ENCODE results near the gene USP36.

USP36 gene

GRCh38 chr17:78832541-78832810 lies 8.1 kb downstream of the USP36 start:
- H3K79me2 ChIP-seq (ENCODE audit: low read length) = peaks cover 93% of the 10 kb centered on the region

DNA sequence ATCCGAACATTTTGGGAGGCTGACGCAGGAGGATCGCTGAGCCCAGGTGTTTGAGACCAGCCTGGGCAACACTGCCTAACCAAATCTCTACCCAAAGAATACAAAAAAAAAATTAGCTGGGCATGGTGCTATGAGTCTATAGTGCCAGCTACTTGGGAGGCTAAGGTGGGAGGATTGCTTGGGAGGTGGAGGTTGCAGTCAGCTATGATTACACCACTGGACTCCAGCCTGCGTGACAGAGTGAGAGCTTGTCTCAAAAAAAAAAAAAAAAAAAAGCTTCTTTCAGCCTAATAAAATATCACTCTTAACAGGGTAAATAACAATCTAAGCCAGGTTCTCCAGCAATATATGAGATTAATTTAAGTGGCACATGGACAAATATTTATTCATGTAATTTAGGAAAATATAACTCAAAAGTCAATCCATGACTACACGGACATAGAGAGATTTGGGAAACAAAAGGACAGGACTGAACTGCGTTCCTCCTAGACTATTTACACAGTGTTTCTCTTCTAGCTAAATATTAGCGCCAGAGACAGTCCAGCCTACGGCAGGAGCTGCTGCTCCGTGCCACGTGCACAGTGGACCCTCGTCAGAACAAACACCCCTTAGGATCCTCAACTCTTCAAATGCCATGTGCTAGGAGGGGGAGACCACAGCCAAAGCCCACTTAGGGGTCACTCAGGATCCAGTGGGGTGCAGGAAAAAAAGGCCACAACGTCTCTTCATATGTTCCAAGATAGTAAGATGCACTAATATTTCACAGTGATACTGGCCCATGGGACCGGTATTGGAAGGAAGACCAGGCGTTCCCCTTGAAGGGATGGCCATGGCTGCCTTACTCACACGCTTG lies 8.7 kb downstream of the USP36 start:
- H3K79me2 ChIP-seq (ENCODE audit: low read length) = peaks cover 91% of the 10 kb centered on the region
- H3K27me3 ChIP-seq (replicated peaks; ENCODE audit: insufficient read depth, low read length) = no peaks in the 10 kb centered on the region
- no peaks in the 10 kb centered on the region; the same call in 1 of the 2 replicates for H3F3A ChIP-seq (ENCODE audit: insufficient read depth, low read length)
- H3K9me2 ChIP-seq (replicated peaks; ENCODE audit: insufficient read depth, low read length) = no peaks in the 10 kb centered on the region
- DNase-seq = no peak
- H3K4me2 ChIP-seq (ENCODE audit: low read depth, low read length) = no peak overlapping the region
- no peaks in the 10 kb centered on the region for H3K9me3 ChIP-seq (replicated peaks; ENCODE audit: insufficient read depth, low read length)
- no peak overlapping the region for H2AFZ ChIP-seq (ENCODE audit: low read length)
- H3K4me1 ChIP-seq (ENCODE audit: low read length) = no peaks in the 10 kb centered on the region
- H4K20me1 ChIP-seq (ENCODE audit: insufficient read depth, low read length) = no peaks in the 10 kb centered on the region
- no peak overlapping the region for H3K27ac ChIP-seq (ENCODE audit: low read length)
- no peak overlapping the region for H3K9ac ChIP-seq (ENCODE audit: low read length)
- TF ChIP-seq EZH2phosphoT487 (IDR thresholded peaks at IDR 0.05; ENCODE audit: low read length) (no peak), EZH2 (optimal IDR thresholded peaks at IDR 0.05; ENCODE audit: low read depth, low read length) (no peak), CTCF (IDR thresholded peaks at IDR 0.05; ENCODE audit: low read length) (no peak)
- no peak overlapping the region for H3K4me3 ChIP-seq (ENCODE audit: low read length)
- H3K36me3 ChIP-seq (replicated peaks; ENCODE audit: insufficient read depth, low read length) = peaks cover 39% of the 10 kb centered on the region; the same call in 1 of the 2 replicates

More at GRCh38 chr17:78832541-78832810, 8.1 kb downstream of the USP36 start:
- Histone ChIP-seq H3K9ac (ENCODE audit: low read length) (no peak overlapping the region), H2AFZ (ENCODE audit: low read length) (no peak overlapping the region), H3K4me2 (ENCODE audit: low read depth, low read length) (no peak overlapping the region), H3K4me3 (ENCODE audit: low read length) (no peak overlapping the region), H3K4me1 (ENCODE audit: low read length) (no peaks in the 10 kb centered on the region), H3K9me2 (replicated peaks; ENCODE audit: insufficient read depth, low read length) (no peaks in the 10 kb centered on the region), H3K36me3 (replicated peaks; ENCODE audit: insufficient read depth, low read length) (peaks cover 39% of the 10 kb centered on the region; the same call in 1 of the 2 replicates), H4K20me1 (ENCODE audit: insufficient read depth, low read length) (no peaks in the 10 kb centered on the region), H3K27ac (ENCODE audit: low read length) (no peak overlapping the region), H3K9me3 (replicated peaks; ENCODE audit: insufficient read depth, low read length) (no peaks in the 10 kb centered on the region), H3F3A (ENCODE audit: insufficient read depth, low read length) (no peaks in the 10 kb centered on the region; the same call in 1 of the 2 replicates), H3K27me3 (replicated peaks; ENCODE audit: insufficient read depth, low read length) (no peaks in the 10 kb centered on the region)
- no peak for TF ChIP-seq EZH2phosphoT487 (IDR thresholded peaks at IDR 0.05; ENCODE audit: low read length)
- no peak for TF ChIP-seq CTCF (IDR thresholded peaks at IDR 0.05; ENCODE audit: low read length)
- no peak for TF ChIP-seq EZH2 (optimal IDR thresholded peaks at IDR 0.05; ENCODE audit: low read depth, low read length)
- no peak for DNase-seq

DNA sequence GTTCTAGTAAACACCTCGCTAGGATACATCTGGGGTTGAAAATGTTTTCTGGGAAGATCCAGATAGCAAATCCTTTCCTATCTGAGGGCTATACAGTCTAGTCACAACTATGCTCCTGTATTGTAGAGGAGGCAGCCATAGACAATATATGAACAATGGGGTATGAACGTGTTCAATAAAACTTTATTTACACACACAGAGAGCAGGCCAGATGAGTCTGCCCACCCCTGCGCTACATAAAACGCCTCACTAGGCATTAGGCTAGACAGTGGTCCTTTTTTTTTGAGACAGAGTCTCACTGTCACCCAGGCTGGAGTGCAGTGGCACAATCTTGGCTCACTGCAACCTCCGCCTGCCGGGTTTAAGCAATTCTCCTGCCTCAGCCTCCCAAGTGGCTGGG lies 11.1 kb downstream of the USP36 start:
- no peak overlapping the region for H3K4me2 ChIP-seq (ENCODE audit: low read depth, low read length)
- H3K4me1 ChIP-seq (ENCODE audit: low read length) = no peaks in the 10 kb centered on the region
- peaks cover 35% of the 10 kb centered on the region; the same call in 1 of the 2 replicates for H3K36me3 ChIP-seq (replicated peaks; ENCODE audit: insufficient read depth, low read length)
- no peak overlapping the region for H3K27ac ChIP-seq (ENCODE audit: low read length)
- no peak for TF ChIP-seq CTCF (IDR thresholded peaks at IDR 0.05; ENCODE audit: low read length)
- no peak for TF ChIP-seq EZH2phosphoT487 (IDR thresholded peaks at IDR 0.05; ENCODE audit: low read length)
- no peak for TF ChIP-seq EZH2 (optimal IDR thresholded peaks at IDR 0.05; ENCODE audit: low read depth, low read length)
- H3K9ac ChIP-seq (ENCODE audit: low read length) = no peak overlapping the region
- H3K9me2 ChIP-seq (replicated peaks; ENCODE audit: insufficient read depth, low read length) = no peaks in the 10 kb centered on the region
- no peak overlapping the region for H2AFZ ChIP-seq (ENCODE audit: low read length)
- H4K20me1 ChIP-seq (ENCODE audit: insufficient read depth, low read length) = no peaks in the 10 kb centered on the region
- H3K4me3 ChIP-seq (ENCODE audit: low read length) = no peak overlapping the region
- no peaks in the 10 kb centered on the region; the same call in 1 of the 2 replicates for H3F3A ChIP-seq (ENCODE audit: insufficient read depth, low read length)
- DNase-seq = no peak
- H3K9me3 ChIP-seq (replicated peaks; ENCODE audit: insufficient read depth, low read length) = no peaks in the 10 kb centered on the region
- no peaks in the 10 kb centered on the region for H3K27me3 ChIP-seq (replicated peaks; ENCODE audit: insufficient read depth, low read length)
- peaks cover 92% of the 10 kb centered on the region for H3K79me2 ChIP-seq (ENCODE audit: low read length)
